ENCODE data around the gene C2orf76. TPM values are rescaled to one million over a fixed set of nuclear protein-coding genes. Genes with fewer than 3 reads are reported as not detected.
"Not testable (repeated sequence)": the region's sequence is repeated elsewhere in the genome, so short reads cannot be mapped to it uniquely, and the experiment has no call there.

C2orf76 gene
- total RNA-seq, 1 donor from 2014 or later: not detected

DNA sequence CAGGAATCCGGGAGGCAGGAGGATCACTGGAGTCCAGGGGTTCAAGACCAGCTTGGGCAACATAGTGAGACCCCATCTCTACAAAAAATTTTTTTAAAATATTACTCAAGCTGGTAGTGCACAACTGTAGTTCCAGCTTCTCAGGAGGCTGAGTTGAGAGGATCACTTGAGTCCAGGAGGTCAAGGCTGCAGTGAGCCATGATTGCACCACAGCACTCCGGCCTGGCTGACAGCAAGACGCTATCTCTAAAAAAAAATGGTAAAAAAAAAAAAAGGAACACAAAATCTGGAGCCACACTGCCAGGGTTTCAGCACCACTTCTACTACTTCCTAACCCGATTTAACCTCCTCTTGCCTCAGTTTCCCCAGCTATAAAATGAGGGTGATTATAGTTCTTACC is 86.0 kb downstream of the C2orf76 start:
- Histone ChIP-seq H3K27ac (no peak overlapping the region), H3K4me1 (no peaks in the 10 kb centered on the region), H3K27me3 (no peaks in the 10 kb centered on the region), H3K36me3 (no peaks in the 10 kb centered on the region), H3K9me3 (no peaks in the 10 kb centered on the region), H3K4me3 (no peak overlapping the region)
- DNase-seq (ENCODE audit: low spot score in 2 of 2): no peak
- TF ChIP-seq, protein P1, sequence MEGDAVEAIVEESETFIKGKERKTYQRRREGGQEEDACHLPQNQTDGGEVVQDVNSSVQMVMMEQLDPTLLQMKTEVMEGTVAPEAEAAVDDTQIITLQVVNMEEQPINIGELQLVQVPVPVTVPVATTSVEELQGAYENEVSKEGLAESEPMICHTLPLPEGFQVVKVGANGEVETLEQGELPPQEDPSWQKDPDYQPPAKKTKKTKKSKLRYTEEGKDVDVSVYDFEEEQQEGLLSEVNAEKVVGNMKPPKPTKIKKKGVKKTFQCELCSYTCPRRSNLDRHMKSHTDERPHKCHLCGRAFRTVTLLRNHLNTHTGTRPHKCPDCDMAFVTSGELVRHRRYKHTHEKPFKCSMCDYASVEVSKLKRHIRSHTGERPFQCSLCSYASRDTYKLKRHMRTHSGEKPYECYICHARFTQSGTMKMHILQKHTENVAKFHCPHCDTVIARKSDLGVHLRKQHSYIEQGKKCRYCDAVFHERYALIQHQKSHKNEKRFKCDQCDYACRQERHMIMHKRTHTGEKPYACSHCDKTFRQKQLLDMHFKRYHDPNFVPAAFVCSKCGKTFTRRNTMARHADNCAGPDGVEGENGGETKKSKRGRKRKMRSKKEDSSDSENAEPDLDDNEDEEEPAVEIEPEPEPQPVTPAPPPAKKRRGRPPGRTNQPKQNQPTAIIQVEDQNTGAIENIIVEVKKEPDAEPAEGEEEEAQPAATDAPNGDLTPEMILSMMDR (IDR thresholded peaks at IDR 0.05): no peak
- intact Hi-C loops (cut with DNase I): no loop called here

DNA sequence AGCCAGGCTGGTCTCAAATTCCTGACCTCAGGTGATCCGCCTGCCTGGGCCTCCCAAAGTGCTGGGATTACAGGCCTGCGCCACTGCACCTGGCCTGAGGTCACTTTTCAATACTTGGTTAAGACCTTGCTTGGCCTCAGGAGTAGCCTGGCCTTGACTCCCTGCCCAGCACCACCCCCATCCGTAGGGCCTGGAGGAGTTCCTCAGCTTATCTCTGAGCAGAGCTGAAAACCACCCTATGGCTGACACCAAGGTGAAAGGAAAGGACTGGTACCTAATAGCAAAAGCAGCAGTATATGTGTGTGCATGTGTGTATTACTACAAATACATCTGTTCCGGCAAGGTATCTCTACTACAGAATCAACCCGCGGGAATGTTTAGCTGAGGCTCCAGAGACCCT is 87.0 kb downstream of the C2orf76 start:
- no peak overlapping the region for H3K4me3 ChIP-seq
- TF ChIP-seq, protein P1 (IDR thresholded peaks at IDR 0.05): no peak
- no peak overlapping the region for H3K27ac ChIP-seq
- intact Hi-C loops (cut with DNase I): no loop called here
- H3K36me3 ChIP-seq: no peaks in the 10 kb centered on the region
- H3K9me3 ChIP-seq: no peaks in the 10 kb centered on the region
- H3K4me1 ChIP-seq: no peaks in the 10 kb centered on the region
- no peak for DNase-seq (ENCODE audit: low spot score in 2 of 2)
- H3K27me3 ChIP-seq: no peaks in the 10 kb centered on the region

DNA sequence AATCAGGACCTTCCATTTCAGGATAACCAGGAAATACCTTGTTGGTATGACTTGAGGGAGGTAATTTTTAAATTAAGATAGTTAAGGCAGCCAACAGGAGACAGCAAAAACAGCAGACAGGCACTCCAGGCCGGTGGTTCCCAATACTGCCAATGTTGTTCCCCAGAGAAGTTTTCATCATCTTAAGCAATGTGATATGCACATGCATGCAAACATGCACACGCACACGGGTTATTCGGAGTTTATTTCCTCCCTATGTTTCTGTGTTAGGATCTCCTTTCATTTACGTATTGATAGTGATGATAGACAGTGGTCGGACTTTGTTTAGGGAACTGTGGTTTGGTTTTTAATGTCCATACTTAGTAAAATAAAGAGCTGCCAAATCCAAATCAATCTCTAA is 87.7 kb downstream of the C2orf76 start:
- no peaks in the 10 kb centered on the region for H3K27me3 ChIP-seq
- TF ChIP-seq, protein P1 (IDR thresholded peaks at IDR 0.05): no peak
- no peak for DNase-seq (ENCODE audit: low spot score in 2 of 2)
- intact Hi-C loops (cut with DNase I): no loop called here
- no peaks in the 10 kb centered on the region for H3K36me3 ChIP-seq
- no peaks in the 10 kb centered on the region for H3K9me3 ChIP-seq
- no peaks in the 10 kb centered on the region for H3K4me1 ChIP-seq
- H3K27ac ChIP-seq: no peak overlapping the region
- no peak overlapping the region for H3K4me3 ChIP-seq

DNA sequence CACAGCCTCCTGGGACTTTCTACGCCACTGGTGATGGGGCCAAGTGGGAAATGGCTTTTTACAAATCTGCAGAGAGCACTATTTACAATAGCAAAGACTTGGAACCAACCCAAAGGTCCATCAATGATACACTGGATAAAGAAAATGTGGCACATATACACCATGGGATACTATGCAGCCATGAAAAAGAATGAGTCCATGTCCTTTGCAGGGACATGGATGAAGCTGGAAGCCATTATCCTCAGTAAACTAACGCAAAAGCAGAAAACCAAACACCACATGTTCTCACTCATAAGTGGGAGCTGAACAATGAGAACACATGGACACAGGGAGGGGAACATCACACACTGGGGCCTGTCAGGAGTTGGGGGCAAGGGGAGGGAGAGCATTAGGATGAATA is 88.2 kb downstream of the C2orf76 start:
- H3K27ac ChIP-seq; H3K4me3 ChIP-seq; H3K36me3 ChIP-seq; H3K4me1 ChIP-seq; H3K9me3 ChIP-seq; H3K27me3 ChIP-seq; DNase-seq (ENCODE audit: low spot score in 2 of 2); intact Hi-C loops (cut with DNase I): not testable (repeated sequence)

DNA sequence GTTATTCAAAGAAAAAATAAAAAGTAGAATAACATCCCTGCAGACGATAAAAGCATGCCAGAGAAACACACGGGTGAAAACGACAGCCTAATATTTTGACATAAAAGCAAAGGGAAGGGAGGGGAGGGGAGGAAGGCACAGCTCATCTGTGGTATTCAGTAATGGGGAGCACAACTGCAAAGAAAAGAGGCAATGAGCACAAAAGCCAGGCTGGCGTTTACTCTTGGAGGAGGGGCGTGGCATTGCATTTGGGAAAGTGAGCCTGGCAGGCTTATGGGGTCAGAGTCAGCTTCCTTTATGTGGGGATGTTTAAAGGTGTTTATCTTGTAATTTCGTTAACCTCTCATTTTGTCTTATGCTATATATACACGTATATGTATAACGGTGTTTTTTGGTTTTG is 89.8 kb downstream of the C2orf76 start:
- DNase-seq (ENCODE audit: low spot score in 2 of 2): no peak

DNA sequence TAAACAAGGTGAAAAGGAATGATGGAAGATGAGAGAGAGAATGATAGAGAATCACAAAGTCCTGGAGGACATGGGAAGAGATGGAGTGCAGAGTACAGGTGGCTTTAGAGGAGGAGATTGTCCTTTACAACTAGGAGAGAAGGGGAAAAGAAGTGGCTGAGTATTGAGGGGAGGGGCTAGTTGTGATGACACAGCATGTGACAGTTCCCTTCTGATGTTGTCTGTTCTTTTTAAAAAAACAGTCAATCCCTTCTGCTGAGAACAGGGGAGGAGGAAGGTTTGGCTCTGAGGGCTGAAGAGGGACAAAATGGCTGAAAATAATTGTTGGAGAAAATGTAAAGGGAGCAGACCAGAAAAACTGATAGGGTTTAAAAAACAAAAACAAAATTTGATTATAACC is 99.0 kb downstream of the C2orf76 start:
- Histone ChIP-seq H3K9me3 (no peaks in the 10 kb centered on the region), H3K27ac (no peak overlapping the region), H3K27me3 (no peaks in the 10 kb centered on the region), H3K36me3 (peaks cover 0 to 10% of the 10 kb centered on the region in 2 donors), H3K4me3 (no peak overlapping the region), H3K4me1 (no peaks in the 10 kb centered on the region)
- TF ChIP-seq, protein P1 (IDR thresholded peaks at IDR 0.05): no peak
- DNase-seq (ENCODE audit: low spot score in 2 of 2): no peak
- intact Hi-C loops (cut with DNase I): no loop called here

More for the DNA sequence above, 89.8 kb downstream of the C2orf76 start:
- Histone ChIP-seq H3K36me3 (no peaks in the 10 kb centered on the region), H3K4me3 (no peak overlapping the region), H3K27me3 (no peaks in the 10 kb centered on the region), H3K9me3 (no peaks in the 10 kb centered on the region), H3K4me1 (no peaks in the 10 kb centered on the region), H3K27ac (no peak overlapping the region)
- TF ChIP-seq, protein P1 (IDR thresholded peaks at IDR 0.05): no peak
- intact Hi-C loops (cut with DNase I): no loop called here
